ENCODE data around the gene VWA5B2. TPM values are rescaled to one million over a fixed set of nuclear protein-coding genes. Genes with fewer than 3 reads are reported as not detected.

The VWA5B2 gene
- total RNA-seq, 1 experiment from 2014 or later = 1.4 TPM

DNA sequence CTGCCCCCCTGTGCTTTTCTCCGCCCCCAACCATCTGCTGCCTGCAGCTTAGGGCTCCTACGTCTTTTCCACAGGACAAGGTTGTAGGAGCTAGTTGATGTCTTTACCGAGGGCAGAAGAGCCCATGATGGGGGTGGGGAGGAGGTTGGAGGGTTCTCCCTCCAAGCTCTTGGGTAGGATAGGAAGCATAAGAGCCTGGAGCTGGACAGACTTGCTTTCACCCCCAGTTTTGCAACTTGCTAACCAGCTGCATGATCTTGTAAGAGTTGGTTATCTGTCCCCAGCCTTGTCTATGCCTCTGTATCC is 42.5 kb upstream of the VWA5B2 start:
- no TSS peak for BruUV-seq (replicated peaks)
- H3K9me3 ChIP-seq (ENCODE audit: low read length) = no peaks in the 10 kb centered on the region
- CTCF ChIA-PET = no interaction called here
- peaks cover 14% of the 10 kb centered on the region for H4K20me1 ChIP-seq (ENCODE audit: low read length)
- H3K27ac ChIP-seq (ENCODE audit: low read length) = no peak overlapping the region
- H3K27me3 ChIP-seq (ENCODE audit: low read length) = no peaks in the 10 kb centered on the region
- H3K4me2 ChIP-seq (ENCODE audit: low read length) = peak overlapping the region; percentile 93
- H3K36me3 ChIP-seq (ENCODE audit: low read depth, low read length) = peaks cover 64% of the 10 kb centered on the region
- TF ChIP-seq EZH2 (IDR thresholded peaks at IDR 0.05; ENCODE audit: low read length, unreplicated experiment) (no peak), EZH2phosphoT487 (IDR thresholded peaks at IDR 0.05; ENCODE audit: borderline replicate concordance, low read length) (no peak)
- TF ChIP-seq, protein P1, sequence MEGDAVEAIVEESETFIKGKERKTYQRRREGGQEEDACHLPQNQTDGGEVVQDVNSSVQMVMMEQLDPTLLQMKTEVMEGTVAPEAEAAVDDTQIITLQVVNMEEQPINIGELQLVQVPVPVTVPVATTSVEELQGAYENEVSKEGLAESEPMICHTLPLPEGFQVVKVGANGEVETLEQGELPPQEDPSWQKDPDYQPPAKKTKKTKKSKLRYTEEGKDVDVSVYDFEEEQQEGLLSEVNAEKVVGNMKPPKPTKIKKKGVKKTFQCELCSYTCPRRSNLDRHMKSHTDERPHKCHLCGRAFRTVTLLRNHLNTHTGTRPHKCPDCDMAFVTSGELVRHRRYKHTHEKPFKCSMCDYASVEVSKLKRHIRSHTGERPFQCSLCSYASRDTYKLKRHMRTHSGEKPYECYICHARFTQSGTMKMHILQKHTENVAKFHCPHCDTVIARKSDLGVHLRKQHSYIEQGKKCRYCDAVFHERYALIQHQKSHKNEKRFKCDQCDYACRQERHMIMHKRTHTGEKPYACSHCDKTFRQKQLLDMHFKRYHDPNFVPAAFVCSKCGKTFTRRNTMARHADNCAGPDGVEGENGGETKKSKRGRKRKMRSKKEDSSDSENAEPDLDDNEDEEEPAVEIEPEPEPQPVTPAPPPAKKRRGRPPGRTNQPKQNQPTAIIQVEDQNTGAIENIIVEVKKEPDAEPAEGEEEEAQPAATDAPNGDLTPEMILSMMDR (conservative IDR thresholded peaks at IDR 0.05; ENCODE audit: low read depth, low read length) = no peak
- H2AFZ ChIP-seq (ENCODE audit: low read length) = no peak overlapping the region
- POLR2A ChIA-PET (ENCODE audit: unreplicated experiment) = interaction anchor here (0.6 kb wide), 1 partner anchor 1443 kb away, joined by 3 read pairs; no protein-coding TSS in a partner anchor
- peak overlapping the region; percentile 90 for H3K9ac ChIP-seq (ENCODE audit: low read length)
- ATAC-seq = no peak
- peaks cover 40% of the 10 kb centered on the region for H3K79me2 ChIP-seq (ENCODE audit: low read length)
- intact Hi-C loops (cut with micrococcal nuclease) = loop anchor here (2.0 to 5.0 kb wide), 3 partner anchors 40 to 62 kb away; partner anchors contain the start of genes ALG3 and EEF1AKMT4
- no peaks in the 10 kb centered on the region for H3K9me2 ChIP-seq (replicated peaks; ENCODE audit: low read length)
- H3F3A ChIP-seq (ENCODE audit: low read length, unreplicated experiment) = peaks cover 7% of the 10 kb centered on the region
- H3K4me1 ChIP-seq (ENCODE audit: insufficient read depth, low read length) = peaks cover 17% of the 10 kb centered on the region
- no peak for DNase-seq
- H3K4me3 ChIP-seq (ENCODE audit: low read length) = peak overlapping the region; percentile 97

DNA sequence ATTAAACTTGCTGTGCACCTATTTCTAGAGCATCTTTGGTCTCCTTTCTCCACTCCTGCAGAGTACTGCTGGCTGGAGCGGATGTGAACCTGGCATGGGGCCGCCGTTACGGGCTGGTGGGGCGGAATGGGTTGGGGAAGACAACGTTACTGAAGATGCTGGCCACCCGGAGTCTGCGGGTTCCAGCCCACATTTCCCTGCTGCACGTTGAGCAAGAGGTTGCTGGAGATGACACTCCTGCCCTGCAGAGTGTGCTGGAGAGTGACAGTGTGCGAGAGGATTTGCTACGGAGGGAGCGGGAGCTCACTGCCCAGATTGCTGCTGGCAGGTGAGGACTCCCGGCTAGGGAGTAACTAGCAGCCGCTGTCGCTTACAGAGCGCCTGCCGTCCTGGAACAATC is 41.3 kb upstream of the VWA5B2 start:
- intact Hi-C loops (cut with micrococcal nuclease) = loop anchor here (5.0 kb wide), 2 partner anchors 41 to 44 kb away; no protein-coding TSS in a partner anchor
- Histone ChIP-seq H3K27ac (ENCODE audit: low read length) (no peak overlapping the region), H3K36me3 (ENCODE audit: low read depth, low read length) (peaks cover 64% of the 10 kb centered on the region), H3K9ac (ENCODE audit: low read length) (no peak overlapping the region), H2AFZ (ENCODE audit: low read length) (no peak overlapping the region), H3K27me3 (ENCODE audit: low read length) (no peaks in the 10 kb centered on the region), H3F3A (ENCODE audit: low read length, unreplicated experiment) (peaks cover 7% of the 10 kb centered on the region), H3K4me2 (ENCODE audit: low read length) (no peak overlapping the region; the same call in 1 of the 2 replicates), H3K4me1 (ENCODE audit: insufficient read depth, low read length) (peaks cover 17% of the 10 kb centered on the region), H3K9me2 (replicated peaks; ENCODE audit: low read length) (no peaks in the 10 kb centered on the region), H4K20me1 (ENCODE audit: low read length) (peaks cover 14% of the 10 kb centered on the region), H3K79me2 (ENCODE audit: low read length) (peaks cover 40% of the 10 kb centered on the region), H3K9me3 (ENCODE audit: low read length) (no peaks in the 10 kb centered on the region), H3K4me3 (ENCODE audit: low read length) (no peak overlapping the region)
- POLR2A ChIA-PET (ENCODE audit: unreplicated experiment) = no interaction called here
- TF ChIP-seq EZH2phosphoT487 (IDR thresholded peaks at IDR 0.05; ENCODE audit: borderline replicate concordance, low read length) (no peak), EZH2 (IDR thresholded peaks at IDR 0.05; ENCODE audit: low read length, unreplicated experiment) (no peak)
- TF ChIP-seq, protein P1 (conservative IDR thresholded peaks at IDR 0.05; ENCODE audit: low read depth, low read length) = no peak
- DNase-seq (no peak), ATAC-seq (no peak)
- CTCF ChIA-PET = no interaction called here
- BruUV-seq (replicated peaks) = no TSS peak

DNA sequence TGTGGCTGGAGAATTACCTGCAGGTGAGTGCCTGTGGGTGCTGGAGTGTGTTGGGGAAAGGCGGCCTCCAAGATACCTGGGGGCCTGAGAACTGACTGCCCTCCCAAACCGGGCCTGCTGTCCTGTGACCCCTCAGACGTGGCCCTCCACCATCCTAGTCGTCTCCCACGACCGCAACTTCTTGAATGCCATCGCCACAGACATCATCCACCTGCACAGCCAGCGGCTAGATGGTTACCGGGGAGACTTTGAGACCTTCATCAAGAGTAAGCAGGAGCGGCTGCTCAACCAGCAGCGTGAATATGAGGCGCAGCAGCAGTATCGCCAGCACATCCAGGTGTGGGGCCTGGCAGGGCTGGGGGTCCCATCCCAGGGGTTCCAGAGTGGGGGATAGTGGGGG is 40.0 kb upstream of the VWA5B2 start:
- no peaks in the 10 kb centered on the region for H3K9me3 ChIP-seq (ENCODE audit: low read length)
- DNase-seq = no peak
- no peak overlapping the region for H2AFZ ChIP-seq (ENCODE audit: low read length)
- peaks cover 14% of the 10 kb centered on the region for H4K20me1 ChIP-seq (ENCODE audit: low read length)
- no peak for ATAC-seq
- TF ChIP-seq, protein P1 (conservative IDR thresholded peaks at IDR 0.05; ENCODE audit: low read depth, low read length) = no peak
- TF ChIP-seq EZH2 (IDR thresholded peaks at IDR 0.05; ENCODE audit: low read length, unreplicated experiment) (no peak), EZH2phosphoT487 (IDR thresholded peaks at IDR 0.05; ENCODE audit: borderline replicate concordance, low read length) (no peak)
- H3K27ac ChIP-seq (ENCODE audit: low read length) = no peak overlapping the region
- H3F3A ChIP-seq (ENCODE audit: low read length, unreplicated experiment) = peaks cover 7% of the 10 kb centered on the region
- no peak overlapping the region for H3K9ac ChIP-seq (ENCODE audit: low read length)
- no peaks in the 10 kb centered on the region for H3K27me3 ChIP-seq (ENCODE audit: low read length)
- no peak overlapping the region for H3K4me3 ChIP-seq (ENCODE audit: low read length)
- CTCF ChIA-PET = no interaction called here
- BruUV-seq (replicated peaks) = no TSS peak
- no peaks in the 10 kb centered on the region for H3K9me2 ChIP-seq (replicated peaks; ENCODE audit: low read length)
- POLR2A ChIA-PET (ENCODE audit: unreplicated experiment) = no interaction called here
- peaks cover 40% of the 10 kb centered on the region for H3K79me2 ChIP-seq (ENCODE audit: low read length)
- no peak overlapping the region for H3K4me2 ChIP-seq (ENCODE audit: low read length)
- peaks cover 17% of the 10 kb centered on the region for H3K4me1 ChIP-seq (ENCODE audit: insufficient read depth, low read length)
- H3K36me3 ChIP-seq (ENCODE audit: low read depth, low read length) = peaks cover 63% of the 10 kb centered on the region
- intact Hi-C loops (cut with micrococcal nuclease) = loop anchor here (5.0 kb wide), 2 partner anchors 42 to 43 kb away; no protein-coding TSS in a partner anchor

Data from PC-3 (cell line).